A204.1 (cell line): ENCODE data around the gene ADCY3.
"Not testable (repeated sequence)": the region's sequence is repeated elsewhere in the genome, so short reads cannot be mapped to it uniquely, and the experiment has no call there.

Experiments used
- FAIRE-seq: peaks from 2 replicates; lab custom pipeline; 2012; peaks lifted over from hg19 to GRCh38; lab: Jason Lieb, UNC

ADCY3 gene

DNA sequence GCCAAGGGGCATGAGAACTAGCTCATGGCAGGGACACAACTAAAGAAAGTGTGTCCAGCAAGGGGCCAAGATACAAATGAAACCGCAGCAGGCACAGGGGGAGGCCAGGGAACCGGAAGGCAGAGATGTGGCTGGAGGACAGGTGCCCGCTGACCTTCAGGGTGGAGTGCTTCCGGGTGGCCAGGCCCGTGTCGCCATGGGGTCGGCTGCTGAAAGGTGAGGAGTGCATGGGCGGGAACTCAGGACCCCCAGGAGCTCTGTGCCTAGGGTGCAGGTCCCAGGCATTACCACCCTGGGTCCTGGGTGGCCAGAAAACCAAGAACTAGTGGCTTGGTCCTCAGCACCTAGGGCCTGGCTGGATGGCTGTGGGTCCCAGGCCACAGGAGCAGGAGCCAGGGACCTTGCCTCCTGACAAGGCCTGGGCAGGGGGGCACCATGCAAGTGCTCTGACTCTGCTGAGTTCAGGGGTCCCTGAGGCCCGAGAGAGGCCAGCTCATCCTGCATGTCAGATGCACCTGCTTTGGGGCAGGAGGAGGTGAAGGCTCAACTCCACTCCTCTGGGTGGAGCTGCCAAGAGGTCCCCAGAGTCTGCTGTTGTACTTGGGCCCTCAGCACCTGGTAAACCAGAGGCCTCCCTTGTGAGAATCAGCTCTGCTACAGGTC is 75.9 kb downstream of the ADCY3 start:
- FAIRE-seq = no peak

DNA sequence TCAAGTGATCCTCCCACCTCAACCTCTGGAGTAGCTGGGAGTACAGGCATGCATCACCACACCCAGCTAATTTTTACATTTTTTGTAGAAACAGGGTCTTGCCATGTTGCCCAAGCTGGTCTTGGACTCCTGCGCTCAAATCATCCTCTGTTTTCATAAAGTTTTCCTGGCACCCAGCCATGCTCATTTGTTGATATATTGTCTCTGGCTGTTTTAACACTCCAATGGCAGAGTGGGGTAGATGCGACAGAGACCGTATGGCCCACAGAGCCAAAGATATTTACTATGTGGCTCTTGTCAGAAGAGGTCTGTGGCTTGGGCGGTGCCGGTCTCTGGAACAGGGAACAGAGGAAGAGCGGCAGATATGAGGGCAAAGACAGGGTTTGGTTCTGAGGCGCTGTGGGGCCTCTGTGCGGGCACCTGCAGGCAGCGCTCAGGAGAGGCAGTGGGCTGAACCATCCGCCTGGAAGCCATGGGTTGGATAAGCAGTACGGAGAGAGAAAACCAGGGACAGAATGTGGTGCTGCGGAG is 76.6 kb downstream of the ADCY3 start:
- no peak for FAIRE-seq

DNA sequence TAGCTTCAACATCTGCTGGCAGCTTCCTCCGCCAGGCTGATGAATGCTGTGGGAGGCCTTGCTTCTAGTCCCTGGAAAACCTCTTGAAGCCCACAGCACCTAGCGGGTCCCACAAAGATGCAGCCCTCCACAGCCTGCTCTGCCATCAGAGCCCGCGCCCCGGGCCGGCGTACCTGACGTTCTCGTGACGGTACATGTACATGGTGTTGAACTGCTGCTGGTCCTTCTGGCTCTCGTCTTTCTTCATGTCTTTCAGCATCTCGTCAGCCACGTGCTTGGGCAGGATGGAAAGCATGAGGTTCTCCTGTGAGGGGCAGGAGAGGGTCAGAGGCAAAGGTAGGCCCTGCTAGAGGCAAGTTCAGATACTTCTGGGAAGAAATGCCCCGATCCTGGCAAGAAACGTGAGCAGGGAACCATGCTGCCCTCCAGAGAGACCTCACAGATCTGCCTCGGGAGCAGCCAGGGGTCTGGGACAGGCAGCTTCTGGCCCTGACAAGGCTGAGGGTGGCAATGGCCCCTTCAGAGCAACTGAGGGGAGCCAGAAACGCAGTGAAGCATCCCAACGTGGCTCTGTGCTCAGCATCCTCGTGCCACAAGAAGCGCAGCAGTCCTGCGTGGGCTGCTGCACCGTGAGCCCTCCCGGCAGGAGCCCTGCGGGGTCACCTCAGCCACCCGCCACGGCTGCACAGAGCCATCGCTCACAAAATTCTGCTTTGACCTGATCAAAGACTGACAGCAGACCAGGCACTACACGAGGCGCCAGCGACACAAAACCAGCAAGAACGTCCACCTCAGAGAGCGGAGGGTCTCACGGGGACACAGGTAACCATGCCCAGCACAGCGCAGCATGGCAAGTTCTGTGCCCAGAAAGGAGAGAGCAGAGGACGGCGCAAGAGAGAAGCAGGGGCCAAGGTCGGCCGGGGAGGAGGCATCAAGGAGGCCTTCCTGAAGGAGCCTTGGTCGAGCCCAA is 77.7 kb downstream of the ADCY3 start:
- no peak for FAIRE-seq

DNA sequence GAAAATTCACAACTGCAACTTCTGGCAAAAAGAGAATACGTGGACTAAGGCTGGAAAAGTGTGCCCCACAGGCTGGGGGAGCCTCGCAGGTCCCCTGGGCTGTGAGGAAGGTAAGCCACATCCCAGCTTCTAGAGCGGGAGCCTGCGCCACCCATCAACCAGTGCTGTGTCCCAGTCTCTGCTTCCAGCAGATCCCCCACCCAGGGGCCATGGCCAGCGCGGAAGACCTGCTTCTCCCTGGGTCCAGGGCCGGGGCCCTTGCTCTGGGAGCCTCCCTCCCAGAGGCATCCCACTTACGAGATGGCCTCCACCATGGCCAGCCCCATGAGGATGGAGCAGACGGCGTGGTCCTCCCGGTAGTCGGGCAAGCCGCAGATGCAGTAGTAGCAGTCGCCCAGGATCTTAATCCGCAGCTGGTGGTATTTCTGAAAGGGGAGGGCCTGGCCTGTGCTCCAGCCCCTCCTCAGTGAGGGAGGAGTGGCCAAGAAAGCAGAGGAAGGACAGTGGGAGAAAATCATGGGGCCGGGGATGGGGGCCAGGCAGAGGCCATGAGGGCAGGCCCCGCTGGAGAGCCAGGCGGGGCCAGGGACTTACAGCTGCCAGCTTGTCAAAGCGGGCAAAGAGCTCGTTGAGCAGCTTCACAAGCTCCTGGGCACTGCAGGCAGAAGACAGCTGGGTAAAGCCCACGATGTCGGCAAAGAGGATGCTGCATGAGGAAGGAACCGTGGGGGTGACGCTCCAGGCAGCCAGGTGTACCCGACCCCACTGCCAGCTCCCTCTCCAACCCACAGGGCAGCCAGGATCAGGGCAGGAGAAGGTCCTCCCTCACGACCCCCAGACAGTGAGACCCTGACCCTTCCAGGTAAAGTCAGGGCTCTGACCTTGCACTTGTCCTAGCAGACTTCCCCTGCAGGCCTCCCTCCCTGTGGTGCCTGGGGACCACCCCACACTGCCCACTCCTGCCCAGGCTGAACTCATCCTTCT is 78.8 kb downstream of the ADCY3 start:
- FAIRE-seq = no peak

DNA sequence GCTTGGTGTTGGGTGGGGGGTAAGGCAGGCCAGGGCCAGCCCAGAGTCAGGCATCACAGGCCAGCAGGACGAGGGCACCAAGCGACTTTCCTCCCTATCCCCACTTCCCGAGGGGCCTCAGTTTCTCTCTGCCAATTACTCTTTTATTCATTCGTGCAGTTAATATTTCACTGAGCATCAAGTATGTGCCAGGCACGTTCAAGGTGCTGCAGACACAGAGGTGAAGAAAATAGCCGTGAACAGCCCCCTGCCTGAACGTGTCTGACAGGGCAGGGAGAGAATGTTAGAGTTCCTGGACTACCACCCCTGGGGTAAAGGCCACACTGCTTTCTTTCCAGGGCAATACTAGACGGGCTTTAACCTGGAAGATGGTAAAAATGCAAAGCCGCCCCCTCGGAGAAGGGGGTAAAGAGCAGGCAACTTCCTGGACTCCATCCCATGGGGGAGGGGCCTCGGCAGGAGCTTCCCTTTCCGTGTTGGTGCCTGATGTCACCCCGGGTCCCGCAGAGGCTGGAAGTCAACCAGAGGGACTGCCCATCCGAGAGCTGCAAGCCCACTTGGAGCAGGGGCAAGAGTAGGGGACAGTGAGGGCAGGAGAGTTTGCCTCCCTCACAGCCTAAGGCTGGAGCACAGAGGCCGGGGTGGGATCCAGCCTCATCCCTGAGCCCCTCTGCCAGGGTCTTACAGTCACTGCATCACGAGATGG is 79.7 kb downstream of the ADCY3 start:
- FAIRE-seq = no peak

DNA sequence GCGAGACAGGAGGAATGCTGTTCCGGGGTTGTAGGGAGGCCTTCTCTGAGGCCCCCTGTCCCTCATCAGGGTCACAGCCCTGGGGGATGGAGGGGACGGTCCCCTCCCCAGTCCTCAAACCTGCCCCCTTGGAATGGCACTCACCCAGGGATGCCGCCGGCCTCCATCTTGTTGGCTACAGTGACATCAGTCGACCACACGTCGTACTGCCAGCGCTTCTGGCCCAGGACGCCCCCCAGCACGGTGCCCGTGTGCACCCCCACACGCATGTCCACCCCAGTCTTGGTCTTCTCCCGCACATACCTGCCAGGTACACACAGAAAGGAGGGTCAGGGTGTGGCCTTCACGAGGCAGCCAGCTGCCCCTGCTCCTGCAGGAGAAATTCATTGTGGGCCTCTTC is 80.3 kb downstream of the ADCY3 start:
- no peak for FAIRE-seq

DNA sequence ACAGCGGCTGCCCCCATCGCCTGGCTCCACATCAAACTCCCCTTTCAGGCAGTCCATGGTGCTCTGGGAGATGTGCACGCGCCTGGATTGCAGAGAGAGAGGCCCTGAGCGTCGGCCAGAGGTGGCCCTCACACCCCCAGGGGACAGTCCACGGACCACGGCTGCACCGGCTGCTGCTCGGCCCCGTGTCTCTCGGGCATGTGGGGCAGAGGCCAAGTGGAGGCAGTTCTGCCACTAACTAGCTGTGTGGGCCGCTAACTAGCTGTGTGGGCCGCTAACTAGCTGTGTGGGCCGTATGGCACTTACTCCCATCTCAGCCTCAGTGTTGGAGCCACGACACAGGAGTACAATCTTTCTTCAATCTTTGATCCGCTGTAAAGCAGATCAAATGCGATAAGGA is 81.5 kb downstream of the ADCY3 start:
- FAIRE-seq = no peak

DNA sequence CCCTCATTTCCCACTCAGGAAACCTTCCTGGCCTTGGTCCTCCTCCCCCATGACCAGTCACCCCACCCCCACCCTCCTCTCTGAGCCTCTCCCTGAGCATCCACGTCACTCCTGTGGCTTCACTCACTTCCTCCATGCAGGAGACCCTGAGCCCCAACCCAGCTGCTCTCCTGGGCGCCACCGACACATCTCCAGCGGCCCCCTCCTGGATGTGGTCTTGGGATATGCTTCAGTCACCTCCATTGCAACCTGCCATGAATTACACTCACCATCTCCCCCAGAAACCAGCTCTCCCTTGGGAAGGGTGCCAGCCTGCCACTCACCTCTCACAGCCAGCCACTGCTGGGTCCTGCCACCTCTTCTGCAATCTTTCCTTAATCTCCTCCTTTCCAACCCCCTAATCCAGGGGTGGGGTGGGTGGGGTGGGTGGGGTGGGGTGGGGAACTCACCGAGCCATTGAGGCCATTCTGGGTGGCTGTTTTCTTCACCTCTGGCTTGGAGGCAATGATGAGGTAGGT is 82.0 kb downstream of the ADCY3 start:
- FAIRE-seq = no peak

DNA sequence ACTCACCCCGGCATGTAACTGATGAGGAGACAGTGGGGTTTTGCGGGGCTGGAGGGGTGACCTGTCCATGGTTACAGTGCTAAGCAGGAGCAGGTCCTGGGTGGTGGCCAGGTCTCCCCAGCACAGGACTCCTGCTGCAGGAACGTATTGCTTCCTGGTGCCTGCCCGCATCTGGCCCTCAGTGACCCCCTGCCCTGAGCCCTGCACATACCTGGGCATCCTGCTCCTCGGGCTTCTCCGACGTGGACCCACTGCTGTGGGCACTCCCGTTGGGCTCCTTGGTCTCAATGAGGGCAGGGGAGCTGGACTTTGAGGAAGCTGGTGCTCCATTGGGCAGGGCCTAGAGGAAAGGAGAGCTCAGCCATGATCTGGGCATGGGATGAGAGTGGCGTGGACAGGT is 83.3 kb downstream of the ADCY3 start:
- FAIRE-seq = no peak

DNA sequence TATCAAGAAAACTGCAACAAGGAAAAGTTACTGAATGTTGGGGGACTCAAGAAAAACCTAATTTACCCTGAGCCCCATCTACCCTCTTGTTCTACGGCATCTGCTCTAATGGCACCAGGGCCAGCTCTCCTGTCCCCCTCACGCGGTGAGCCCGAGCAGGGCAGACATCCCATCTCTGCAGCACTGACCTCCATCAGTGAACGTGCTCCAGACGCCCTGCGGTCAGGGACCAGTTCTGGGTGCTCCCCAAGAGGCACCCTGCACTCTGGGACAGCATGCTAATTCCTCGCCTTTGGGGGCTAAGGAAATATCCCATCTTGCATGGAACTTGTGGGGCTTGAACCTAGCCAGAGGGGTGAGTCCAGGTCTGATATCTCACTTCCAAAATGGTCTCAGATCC is 83.8 kb downstream of the ADCY3 start:
- no peak for FAIRE-seq

DNA sequence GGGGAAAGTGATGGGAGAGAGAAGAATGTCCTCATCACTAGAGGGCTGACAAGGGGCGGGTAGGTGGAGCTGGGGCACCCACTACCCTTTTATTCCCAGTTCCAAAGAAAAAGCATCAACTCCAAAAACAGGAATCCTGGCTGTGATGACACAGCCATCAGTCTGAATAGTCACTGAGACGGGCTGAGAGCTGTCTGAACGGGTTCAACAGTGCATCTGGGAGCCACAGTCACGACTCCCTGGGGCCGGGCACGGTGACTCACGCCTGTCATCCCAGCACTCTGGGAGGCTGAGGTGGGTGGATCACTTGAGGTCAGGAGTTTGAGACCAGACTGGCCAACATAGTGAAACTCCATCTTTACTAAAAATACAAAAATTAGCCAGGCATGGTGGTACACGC is 84.6 kb downstream of the ADCY3 start:
- not testable (repeated sequence) for FAIRE-seq

DNA sequence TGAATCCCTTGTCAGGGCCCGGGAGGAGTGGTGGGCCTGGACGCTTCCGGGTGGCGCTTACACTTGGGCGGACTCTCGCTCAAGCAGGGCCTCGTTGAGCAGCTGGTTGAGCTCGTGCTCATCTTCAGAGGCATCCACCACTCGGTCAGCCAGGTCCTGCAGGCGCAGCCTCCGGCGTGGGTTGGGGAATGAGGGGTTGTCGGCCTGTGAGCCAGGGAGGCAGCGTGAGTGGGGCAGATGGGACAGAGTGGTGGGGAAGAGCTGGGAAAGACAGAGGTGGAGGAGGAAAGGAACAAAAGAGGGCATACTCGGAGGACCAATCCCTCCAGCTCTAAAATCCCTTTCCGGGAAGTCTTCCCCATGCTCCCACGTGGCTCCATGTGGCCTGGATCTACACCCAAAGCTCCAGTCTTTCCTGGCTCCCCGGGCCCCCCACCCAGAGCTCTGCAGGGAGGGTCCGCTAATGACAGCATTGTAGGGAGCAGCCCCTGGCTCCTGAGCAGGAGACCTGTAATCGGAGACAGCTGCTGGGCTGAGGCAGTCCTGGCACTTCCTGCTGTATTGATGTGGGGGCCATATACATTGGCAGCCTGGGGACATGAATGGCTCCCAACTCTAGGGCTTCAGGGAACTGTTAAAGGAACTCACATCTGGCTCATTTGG is 85.2 kb downstream of the ADCY3 start:
- no peak for FAIRE-seq

DNA sequence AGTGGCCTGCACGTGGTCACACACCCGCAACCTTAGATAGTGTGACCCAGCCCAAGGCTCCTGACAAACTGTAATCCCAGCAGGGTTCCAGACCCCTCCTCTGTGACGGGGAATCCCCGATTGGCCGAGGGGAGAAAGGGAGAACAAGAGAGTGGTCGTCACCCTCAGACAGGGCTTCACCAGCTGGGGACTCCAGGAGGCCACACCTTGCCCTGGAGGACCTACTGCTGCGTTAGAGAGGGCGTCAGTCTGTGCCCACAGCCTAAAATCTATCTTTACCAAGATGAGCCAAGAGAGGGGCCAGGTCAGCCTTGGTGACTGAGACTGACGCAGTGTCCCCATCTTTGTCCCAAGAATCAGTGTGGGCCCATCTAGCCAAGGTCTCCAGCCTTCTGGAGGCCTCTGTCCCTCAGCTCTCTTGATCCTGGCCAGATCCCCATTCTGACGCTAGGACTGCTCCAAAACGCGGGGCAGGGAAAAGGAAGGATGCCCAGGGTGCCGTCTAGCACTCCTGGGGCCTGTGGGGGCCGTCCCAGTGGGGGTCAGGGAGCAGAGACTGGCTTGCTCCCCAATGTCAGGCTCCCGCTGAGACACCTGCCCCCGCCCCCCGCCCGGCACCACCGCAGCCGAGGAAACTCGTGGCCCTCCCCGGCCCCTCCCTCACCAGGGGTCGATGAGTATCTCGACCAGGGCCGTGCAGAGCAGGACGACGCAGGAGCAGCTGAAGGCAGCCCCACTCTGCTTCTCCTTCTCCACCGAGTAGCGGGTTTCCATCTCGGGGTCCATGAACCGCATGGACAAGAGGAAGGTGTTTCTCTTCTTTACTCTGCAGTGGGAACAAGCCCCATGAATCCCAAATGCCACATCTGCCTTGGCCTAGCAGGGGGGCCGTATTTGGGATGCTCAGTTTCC is 86.0 kb downstream of the ADCY3 start:
- FAIRE-seq = no peak

DNA sequence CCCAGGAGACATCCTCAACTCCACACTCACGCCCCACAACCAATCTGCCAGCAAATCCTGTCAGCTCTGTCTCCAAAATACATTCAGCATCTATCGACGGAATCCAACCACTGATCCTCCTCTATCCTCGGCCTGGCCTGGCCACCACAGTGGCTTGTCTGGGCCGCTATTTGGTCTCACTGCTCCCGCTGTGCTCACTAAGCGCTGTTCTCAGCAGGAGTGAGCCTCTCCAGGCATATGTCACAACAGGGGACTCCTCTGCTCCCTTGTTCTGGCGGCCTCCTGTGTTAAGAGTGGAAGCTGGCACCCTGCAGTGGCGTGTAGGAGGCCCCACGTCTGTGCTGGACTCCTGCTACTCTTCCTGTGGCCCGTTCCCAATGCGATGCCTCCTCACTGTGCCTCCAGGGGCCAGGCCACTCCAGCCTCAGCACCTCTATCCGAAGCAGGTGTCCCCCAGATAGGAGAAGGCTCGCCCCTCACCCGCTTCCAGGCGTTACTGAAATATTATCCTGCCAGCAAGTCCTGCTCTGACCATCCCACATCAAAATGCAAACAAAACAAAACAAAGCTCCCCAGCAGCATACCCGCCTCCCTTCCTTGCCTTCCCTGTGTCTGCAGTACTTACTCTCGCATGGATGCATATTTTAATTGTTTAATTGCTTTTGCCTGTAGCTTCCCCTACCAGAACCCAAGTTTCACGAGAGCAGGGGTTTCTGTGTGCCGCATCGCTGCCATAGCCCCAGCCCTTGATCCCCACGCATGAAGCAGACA is 86.9 kb downstream of the ADCY3 start:
- no peak for FAIRE-seq

DNA sequence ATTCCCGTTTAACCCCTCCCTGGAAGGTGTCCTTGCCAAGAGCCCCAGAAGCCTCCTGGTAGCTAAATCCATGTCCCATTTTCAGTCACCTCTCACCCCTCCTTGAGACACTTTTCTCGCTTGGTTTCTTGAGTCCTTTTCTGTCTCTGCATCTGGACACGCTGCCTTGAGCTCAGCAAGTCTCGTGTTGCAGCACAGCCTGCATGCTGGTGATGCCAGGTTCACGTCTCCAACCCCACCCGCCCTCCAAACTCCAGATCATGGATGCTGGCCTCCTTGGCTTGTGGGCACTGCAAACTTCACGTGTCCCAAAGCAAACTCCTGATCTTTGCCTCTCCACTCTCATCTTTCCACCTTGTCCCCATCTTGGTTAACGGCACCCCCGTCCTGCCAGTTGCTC is 87.5 kb downstream of the ADCY3 start:
- no peak for FAIRE-seq

DNA sequence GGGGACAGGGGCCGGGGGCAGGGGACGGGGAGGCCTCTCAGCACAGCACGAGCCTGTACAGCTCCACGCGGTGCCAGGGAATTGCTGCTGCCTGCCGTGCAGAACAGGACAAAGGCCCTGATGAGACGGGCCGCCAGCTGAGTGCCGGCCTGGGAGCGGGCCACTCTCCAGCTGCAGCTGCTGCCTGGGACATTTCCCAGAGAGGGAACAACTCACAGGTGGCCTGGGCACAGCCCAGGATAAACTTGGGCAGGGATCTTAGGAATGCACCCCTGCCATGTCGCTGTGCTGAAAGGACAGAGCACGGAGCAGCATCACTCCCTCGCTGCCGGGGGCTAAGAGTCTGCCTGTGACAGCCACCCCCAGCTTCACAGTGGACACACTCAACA is 88.0 kb downstream of the ADCY3 start:
- no peak for FAIRE-seq

DNA sequence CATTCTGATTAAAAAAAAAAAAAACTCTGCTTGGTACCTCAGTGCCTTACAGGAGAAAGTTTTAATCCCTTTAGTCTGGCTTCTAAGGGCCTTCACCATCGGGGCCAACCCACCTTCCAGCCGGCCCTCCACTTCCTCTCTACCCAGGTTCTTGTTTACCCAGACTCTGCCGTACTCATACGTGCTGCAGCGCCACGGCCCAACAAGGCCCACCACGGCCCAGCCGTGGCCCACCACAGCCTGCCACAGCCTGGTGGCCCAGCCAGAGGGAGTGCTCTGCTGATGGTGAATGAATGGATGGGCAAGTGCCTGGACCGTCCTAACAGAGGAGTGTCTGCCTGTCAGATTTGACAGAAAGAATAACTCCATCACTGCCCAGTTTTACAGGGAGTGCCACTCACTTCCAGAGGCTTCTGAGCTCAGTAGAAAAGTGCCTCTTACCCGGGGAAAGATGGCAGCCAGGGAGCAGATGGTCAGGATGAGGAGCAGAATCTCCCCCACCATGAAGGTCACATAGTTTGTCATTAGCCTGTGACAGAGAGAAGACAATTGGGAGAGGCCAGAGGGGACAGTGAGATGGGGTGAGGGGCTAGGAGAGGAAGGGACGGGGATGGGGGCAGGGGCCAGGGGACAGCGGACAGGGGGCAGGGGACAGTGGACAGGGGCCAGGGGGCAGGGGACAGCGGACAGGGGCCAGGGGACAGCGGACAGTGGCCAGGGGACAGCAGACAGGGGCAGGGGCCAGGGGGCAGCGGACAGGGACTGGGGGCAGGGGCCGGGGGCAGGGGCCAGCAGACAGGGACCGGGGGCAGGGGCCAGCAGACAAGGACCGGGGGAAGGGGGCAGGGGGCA is 88.6 kb downstream of the ADCY3 start:
- FAIRE-seq = no peak

DNA sequence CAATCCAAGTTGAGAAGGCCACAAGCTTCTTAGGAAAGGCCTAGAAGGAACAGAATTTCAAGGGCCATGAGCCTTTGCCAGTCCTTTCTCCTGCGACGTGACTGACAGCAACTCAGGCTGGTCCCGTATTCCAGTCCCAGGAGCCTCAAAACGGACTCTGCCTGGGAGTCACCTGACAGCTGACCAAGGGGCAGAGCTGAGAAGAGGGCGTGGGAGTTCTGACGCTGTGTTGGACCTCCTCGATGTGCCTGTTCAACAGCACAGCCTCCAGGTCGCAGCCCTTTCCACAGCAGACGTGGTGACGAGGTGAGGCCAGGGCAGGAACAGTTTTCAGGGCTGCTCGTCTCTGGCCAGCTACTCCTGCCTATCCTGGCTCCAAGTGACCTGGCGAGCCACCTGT is 89.3 kb downstream of the ADCY3 start:
- FAIRE-seq = no peak
